NCI-H1930 (cell line): ENCODE data around the gene PEAK1.
"Not testable (repeated sequence)": the region's sequence is repeated elsewhere in the genome, so short reads cannot be mapped to it uniquely, and the experiment has no call there.

Source experiments
- DNase-seq, 2 experiments: peaks; one replicate each; lab custom pipeline; 2025; lab: John Stamatoyannopoulos, UW

Gene PEAK1

DNA sequence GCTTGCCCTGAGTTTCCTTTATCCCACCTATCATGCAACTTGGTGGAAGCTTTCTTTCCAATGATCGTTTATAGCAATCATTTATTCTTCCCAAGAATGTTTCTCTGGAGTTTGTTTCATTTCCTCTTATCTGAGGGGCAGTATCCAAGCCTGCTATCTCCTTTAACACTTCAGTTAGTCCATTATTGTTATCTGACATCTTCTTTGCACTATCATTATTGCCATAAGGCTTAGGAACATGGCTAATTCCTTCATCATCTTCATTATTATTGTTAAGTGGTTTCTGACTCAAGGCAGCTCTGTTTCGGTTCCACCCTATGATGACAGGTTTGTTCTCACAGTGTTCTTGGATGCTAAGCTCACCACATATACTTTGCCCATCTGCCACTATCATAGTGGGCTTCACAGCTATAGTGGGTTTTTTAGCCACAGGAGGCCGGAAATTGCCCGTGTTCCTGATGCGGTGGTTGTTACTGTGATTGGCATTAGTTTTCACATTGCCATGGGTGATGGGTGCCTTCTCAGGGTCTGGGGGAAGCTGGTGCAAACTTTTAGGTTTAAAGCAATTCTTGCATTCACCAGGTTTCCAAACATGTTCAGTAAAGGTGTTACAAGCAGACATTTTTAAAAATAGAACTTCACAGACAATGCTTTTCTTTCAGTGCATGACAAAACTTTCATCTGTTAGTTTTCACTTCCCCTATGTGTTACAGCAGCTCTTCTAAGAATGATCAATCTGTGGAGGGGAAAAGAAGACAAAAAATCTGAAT is 238.4 kb downstream of the PEAK1 start:
- DNase-seq = no peak

DNA sequence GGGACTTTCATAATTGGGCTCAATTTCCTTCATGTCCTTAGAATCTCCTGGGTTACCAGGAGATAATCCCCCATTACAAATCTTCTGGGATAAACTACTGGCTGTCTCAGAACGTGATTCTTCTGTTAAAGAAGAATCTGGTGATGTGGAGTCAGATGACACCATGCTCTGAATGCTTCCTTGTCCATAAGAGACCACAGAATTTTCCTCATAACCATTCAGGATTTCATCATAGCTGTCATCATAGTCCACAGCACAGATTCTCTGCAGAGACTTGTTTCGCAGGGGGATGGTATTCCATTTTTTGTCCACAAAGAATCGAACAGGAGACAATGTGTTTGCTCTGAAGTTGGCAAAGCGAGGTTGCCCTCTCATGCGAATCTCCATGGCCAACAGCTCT is 239.1 kb downstream of the PEAK1 start:
- DNase-seq = no peak

DNA sequence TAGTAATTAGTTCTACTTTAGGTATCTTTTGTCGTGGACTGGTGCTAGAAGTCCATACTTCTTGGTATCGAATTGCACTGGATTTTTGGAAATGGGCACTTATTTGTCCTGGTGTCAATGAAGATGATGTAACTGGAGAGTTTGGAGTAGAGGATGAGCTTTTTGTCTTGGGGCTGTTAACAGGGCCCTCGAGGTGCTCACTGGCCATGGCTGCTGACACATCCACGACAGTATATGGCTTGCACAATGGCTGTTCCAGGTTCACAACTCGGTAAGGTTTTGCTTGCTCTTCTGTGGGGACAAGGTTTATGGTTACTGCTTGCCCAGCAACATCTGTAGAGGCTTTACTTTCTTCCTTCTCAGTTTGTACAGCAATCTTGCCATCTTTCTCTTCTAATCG is 239.6 kb downstream of the PEAK1 start:
- no peak for DNase-seq

DNA sequence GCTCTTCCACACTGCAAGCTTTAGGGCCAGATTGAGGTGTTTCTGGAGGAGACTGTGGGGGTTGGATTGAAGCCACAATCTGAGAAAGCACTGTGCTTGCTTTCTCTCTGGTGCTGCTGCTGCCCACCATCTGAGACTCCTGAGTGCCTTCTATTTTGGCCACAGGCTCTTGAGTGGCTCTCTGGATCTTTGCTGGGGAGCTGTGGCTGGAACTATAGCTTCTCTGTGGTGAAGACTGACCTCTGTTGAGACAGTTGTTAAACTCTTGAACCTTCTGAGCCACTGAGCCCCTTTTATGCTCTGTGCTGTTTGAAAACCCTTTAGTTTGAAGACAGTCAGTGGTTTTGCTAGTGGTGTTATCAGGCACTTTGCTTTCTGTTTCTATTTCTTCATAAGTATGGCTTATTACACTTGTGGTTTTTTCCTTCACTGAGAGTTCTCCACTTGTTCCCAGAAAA is 240.3 kb downstream of the PEAK1 start:
- DNase-seq = no peak

DNA sequence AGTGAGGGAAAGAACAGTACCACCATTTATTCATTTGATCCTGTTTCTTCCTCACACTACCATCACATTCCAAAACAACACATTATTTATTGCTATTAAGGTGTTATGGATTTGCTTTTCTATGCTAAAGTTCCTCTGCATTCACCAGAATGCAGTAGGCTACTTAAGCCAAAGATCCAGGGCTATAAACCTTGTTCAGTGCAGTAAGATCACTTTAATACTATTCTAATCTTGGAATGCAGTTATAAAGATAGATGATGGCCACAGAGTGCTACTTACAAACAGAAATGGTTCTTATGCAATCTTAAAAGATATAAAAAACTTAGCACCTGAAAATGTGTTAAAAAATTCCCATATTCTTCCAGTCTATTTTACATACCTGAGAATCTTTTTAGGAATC is 241.5 kb downstream of the PEAK1 start:
- DNase-seq = no peak

DNA sequence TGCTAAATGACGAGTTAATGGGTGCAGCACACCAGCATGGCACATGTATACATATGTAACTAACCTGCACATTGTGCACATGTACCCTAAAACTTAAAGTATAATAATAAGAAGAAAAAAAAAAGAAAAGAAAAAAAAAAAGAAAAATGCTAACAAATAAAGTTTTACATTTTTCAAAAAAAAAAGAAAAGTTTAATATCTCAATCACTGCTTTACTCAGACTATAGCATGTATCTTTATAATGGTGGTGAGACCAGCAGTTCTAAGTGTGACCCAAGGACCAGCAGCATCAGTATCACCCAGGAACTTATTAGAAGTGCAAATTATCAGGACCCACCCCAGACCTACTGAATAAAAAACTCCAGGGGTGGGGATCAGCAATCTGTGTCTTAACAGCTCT is 243.8 kb downstream of the PEAK1 start:
- not testable (repeated sequence) for DNase-seq

DNA sequence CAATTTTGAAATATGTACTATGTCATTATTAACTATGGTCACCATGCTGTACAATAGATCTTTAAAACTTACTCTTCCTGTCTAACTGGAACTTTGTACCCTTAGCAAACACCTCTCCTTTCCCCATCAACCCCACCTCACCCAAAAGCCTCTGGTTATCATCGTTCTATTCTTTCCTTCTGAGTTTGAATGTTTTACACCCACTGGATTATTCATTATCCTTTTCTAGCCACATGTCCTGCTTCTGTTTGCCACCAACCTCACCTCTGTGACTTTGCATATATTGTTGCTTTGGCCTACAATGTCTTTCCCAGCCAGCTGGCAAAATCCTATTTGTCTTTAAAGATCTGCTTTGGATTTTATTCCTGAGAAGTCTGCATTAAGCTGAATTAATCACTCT is 246.4 kb downstream of the PEAK1 start:
- DNase-seq = no peak

DNA sequence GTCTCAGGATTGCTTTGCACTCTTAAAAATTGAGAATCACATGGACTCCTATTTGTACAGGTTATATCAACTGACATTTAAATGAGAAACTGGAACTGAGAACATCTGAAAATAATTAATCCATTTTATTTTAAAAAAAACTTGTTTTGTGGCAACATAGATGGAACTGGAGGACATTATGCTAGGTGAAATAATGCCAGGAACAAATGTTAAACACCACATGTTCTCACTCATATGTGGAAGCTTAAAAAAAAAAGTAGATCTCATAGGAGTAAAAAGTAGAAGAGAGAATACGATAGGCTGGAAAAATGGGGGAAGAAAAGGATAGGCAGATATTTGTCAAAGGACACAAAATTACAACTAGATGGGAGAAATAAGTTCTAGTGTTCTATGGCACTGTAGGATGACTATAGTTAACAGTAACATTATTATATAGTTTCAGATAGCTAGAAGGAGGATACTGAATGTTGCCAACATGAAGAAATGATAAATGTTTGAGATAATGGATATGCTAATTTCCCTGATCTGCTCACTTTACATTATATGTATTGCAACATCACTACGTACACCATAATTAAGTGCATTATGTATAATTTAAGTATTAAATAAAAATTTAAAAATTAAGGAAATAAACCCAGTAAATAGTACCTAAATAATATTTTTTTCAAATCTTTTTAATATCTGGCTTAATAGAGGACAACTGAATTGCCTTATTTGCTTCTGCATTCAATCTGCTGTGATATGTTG is 248.5 kb downstream of the PEAK1 start:
- no peak for DNase-seq

DNA sequence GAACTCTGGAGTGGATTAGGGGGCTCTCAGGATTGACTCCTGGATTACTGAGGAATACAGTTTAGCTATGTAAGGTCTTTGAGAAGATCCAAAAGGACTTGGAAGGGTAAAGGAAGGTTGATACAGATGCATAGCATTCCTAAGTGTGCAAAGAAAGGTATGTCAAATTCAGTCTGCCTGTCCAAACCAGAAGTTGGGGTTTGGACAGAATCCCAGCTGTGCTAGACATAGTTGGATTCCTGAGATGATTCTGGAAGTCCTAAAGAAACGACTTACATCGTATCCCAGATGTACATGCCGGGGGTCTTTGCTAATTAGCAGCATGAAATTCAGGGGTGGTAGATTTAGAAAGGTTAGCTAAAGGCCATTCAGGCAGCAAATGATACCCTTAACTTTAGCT is 251.3 kb downstream of the PEAK1 start:
- no peak for DNase-seq

DNA sequence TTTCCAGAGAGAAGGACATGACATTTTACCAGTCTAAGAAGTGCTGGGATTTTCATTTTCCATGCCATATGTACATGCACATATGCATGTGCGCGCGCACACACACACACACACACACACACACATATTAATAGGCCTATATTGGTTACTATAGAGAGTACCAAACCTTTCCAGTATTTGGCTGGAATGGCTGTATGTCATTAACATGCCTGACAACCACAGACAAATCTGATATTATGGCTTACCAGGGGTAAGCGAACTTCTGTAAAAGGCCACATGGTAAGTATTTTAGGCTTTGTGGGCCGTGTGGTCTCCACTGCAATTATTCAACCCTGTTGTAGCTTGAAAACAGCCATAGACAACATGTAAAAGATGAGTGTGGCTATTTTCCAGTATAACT is 251.8 kb downstream of the PEAK1 start:
- DNase-seq = no peak

DNA sequence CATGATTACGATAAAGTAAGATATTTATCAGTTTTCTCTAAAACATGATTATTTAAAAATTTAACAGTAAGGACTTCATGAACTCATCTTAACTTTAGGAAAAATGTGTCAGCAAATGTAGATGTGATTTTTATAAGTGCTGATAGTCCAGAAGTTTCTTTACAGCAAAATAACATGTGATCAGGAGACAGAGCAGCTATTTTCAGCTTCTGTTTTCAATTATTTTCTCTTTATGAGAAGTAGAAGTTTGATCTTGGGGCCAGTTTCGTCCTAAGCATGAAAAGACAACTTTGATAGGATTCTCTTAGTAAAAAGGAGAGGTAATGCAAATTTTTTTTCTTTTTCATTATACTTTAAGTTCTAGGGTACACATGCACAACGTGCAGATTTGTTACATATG is 252.5 kb downstream of the PEAK1 start:
- DNase-seq = no peak

DNA sequence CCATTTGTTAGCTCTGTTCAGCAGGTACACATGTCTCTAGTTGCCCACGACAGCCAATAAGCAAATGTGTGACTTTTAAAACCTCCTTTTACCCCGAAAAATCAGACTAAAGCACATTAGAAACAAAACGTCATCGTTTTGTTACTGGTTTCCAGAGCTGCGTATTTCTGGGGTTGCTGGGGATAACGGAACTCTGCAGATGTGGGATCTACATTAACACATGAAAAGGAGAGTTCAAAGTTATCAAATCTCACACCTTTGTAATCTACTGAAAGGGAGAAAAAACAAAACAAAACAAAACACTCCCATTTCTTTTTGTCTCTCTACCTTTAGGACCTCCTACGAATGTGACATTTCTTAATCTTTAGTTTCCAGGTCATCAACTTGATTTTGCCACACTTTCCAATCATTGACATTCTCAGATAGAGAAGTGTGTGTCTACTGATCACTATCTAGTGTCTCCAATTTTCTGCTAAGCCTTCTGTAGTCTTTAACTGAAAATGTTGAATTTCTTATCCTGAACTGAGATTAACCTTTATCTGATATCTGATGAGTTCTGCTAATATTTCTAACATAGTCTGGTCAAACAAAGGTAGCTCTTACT is 256.0 kb downstream of the PEAK1 start:
- DNase-seq = no peak

DNA sequence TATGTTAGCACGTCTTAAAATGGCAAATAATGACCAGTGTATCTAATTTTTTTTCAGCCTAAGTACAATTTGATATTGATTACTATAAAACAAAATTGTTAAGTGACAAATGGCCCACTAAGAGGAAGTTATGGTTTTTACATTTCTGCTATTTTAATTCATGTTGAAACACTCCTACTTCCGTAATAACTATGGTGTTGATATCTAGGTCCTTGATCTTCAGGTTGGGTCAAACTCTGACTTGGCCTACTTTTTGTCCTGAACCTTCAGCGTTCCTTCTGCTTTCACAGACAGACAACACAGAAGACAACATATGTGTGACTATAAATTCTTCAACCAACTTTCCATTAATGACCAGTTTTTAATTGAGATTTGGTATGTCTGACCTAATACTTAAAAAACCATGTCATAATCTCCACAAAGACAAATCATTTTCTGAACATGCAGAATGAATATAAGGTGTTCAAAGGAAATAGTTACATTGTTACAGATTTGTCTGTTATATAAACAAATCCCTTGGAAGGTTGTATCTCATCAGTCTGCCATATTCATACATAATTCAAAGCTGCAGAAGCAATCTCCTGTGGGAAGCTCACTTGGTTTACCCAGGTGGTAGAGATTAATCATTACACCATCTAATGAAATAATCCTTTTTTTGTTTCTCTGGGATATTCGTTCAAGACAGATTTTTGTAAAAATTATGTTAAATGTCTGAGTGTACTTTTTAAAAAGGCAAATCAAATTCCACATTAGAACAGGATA is 256.9 kb downstream of the PEAK1 start:
- DNase-seq = no peak

DNA sequence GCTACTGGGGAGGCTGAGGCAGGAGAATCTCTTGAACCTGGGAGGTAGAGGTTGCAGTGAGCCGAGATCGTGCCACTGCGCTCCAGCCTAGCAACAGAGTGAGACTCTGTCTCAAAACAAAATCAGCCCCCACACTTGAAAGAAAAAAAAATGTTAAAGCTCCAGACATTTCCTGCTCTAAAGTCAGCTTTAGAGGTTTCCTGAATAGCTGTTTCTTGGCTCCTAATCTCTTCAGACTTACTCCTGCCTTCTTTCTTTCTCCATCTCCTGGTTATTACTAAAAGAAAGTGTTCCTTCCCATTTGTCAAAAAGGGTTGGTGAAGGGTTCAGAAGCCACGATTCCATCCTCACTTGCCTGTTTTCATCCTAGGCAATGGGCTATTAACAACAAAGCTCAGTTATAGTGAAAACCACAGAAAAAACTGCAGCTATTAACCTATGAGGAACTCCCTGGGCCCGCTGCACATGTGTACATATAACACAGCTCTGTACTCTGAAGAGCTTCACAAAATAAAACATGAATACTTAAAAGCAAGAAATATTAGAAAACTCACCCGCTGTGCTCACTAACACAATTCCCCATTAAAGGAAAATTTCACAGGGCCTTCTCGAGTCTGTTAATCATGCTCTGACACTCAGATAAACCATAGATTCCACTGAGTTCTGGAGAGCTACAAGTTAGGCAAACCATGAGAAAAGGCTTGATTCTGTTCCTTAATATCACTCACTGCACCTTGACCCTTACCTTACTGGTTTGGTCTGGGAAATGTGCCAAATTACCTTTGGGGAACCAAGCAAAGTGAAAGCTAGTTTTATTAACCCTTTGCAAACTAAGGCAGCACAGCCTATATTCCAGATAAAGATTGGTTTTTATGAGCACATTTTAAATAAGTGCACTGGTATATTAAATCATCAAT is 259.1 kb downstream of the PEAK1 start:
- DNase-seq = no peak

DNA sequence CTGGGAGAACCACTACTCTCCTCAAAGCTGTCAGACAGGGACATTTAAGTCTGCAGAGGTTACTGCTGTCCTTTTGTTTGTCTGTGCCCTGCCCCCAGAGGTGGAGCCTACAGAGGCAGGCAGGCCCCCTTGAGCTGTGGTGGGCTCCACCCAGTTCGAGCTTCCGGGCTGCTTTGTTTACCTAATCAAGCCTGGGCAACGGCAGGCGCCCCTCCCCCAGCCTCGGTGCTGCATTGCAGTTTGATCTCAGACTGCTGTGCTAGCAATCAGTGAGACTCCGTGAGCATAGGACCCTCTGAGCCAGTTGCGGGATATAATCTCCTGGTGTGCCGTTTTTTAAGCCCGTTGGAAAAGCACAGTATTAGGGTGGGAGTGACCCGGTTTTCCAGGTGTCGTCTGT is 263.9 kb downstream of the PEAK1 start:
- DNase-seq = not testable (repeated sequence)

DNA sequence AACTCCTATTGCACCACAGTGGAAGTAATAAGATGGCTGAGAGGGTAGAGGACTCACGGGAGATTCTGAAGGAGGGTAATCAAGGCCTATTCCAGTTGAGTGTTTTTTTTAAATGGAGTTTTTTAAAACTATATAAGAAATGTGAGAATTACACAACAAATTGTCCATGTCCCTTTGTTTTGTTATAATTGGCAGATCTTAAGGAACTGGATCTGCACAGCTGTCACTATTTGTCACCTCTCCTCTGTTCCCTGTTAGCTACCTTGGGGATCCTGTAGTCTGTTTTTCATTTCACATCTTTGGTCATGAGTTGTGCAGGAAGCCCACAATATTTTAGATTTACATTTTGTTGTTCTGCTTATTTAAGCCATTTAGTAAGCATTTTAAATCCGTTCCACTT is 271.7 kb downstream of the PEAK1 start:
- no peak for DNase-seq

DNA sequence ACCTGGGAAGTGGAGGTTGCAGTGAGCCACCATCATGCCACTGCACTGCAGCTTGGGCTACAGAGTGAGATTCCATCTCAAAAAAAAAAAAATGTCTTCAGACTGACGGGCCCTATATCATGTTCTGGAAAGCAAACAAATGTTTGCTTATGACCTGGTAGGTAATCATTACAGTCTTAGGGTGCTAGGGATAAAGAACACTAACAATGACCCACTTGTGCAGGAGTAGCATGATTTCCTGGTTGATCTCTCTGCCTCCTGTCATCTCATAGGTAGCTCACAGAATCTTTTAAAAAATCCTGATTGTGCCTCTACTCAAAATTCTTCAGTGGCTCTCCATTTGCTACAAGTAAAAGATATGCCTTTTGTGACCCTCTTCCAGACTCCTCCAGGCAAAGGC is 274.5 kb downstream of the PEAK1 start:
- DNase-seq = no peak

DNA sequence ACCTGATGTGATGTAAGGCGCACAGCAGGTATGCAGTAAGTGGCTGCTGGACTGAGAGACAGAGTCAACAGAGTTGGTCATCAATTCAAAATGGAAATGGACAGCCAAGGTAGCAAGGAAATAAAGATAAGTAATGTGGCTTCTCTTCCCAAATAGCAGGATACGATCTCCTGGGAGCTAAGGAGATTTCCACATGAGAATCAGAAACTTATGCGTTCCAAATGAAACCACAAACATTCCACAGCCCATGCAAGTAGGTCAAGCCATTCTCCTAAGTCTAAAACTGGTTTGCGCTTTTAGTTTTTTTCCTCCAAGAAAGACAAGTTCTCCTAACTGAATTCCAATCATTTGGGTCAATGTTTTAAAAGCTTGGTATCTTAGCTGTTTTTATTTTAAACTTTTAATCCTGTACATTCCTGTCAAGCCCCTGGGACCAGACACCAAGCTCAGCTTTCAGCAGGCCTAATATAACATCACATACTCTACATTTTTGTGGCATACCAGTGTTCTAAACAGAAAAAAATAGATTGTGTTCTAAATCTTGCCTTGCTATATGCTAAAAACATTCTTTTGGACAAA is 275.3 kb downstream of the PEAK1 start:
- no peak for DNase-seq

DNA sequence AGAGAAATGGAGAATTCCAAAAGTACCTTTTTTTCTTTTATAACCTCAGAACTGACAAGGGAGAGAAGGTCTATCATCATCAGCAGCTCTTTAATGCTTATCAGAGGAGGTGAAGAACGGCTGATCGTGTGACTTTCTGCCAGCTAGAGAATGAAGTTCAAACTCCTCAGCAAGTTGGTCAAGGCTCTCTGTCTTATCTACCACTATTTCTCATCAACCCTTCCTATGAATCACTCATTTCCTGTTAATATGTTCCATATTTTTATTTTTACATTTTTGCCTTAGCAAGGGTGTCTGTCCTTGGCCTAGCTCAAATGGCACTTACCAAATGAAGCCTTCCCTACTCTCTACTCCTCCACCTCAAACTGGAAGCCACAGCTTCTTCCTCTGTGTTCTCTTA is 275.9 kb downstream of the PEAK1 start:
- no peak for DNase-seq

DNA sequence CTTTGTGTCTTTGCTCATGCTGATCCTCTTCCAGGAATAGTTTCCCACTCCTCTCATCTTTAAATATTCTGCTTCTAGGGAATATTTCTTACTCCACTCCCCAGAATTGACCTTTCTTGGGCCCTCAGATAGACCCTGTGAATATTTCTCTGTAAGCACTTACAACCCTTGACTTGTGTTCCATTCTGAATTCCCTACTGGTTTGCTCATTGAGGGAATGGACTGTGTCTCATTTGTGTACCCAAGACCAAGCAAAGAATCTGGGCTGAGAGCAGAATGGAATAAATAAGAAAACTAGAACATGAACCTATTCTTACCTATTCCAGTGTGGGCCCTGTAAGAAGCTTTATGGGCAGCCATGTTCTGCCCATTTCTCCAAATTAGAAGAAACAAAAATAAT is 276.3 kb downstream of the PEAK1 start:
- no peak for DNase-seq

DNA sequence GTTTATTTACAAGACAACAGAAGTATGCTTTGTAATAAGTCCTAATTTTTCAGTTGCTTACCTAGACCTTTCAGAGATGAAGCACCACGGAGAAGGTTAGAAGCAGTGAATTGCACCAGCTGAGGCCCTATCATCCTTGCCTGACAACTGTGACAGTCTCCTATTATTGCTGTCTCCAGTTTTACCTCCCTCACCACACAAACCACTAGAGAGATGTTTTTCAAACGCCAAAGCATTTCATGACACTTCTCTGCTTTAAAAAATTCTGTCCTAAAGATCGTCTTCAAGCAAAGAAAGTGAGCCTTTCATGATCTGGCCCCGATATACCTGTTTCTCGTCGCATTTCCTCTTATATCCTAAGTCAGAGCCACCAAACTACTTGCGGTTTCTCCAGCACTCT is 276.7 kb downstream of the PEAK1 start:
- DNase-seq = no peak
